Endodermal cell (in vitro differentiated cells): ENCODE data around the gene RELL1. TPM values are rescaled to one million over a fixed set of nuclear protein-coding genes. Genes with fewer than 3 reads are reported as not detected.

Source experiments
- DNase-seq: peaks from one replicate; pipeline ENCODE4 v3.0.0-alpha.2; 2017
- H3K27ac ChIP-seq: 2 replicates; pipeline ENCODE4 v1.5.1; 2013; ENCODE audit warnings: mild to moderate bottlenecking, low read depth, low read length, moderate library complexity
- H3K27me3 ChIP-seq: 2 replicates; pipeline ENCODE4 v1.6.1; 2013; ENCODE audit warnings: mild to moderate bottlenecking, low read length, moderate library complexity; ENCODE audit not compliant: insufficient read depth, control insufficient read depth, poor library complexity, severe bottlenecking
- H3K36me3 ChIP-seq: 2 replicates; pipeline ENCODE4 v1.7.0; 2013; ENCODE audit warnings: mild to moderate bottlenecking, low read length, moderate library complexity; ENCODE audit not compliant: control insufficient read depth, insufficient read depth
- H3K4me1 ChIP-seq: one replicate; pipeline ENCODE4 v1.7.0; 2013; ENCODE audit warnings: low read length; ENCODE audit not compliant: control insufficient read depth, insufficient read depth
- H3K4me3 ChIP-seq: 2 replicates; pipeline ENCODE4 v1.5.1; 2013; ENCODE audit warnings: mild to moderate bottlenecking, low read length, moderate library complexity
- H3K9ac ChIP-seq: 2 replicates; pipeline ENCODE4 v1.6.1; 2013; ENCODE audit warnings: mild to moderate bottlenecking, low read length, moderate library complexity; ENCODE audit not compliant: poor library complexity, severe bottlenecking; ENCODE audit errors: extremely low read depth
- H3K9me3 ChIP-seq: 2 replicates; pipeline ENCODE4 v1.6.1; 2013; ENCODE audit warnings: mild to moderate bottlenecking, low read length, moderate library complexity; ENCODE audit not compliant: control insufficient read depth
- H3K27ac Mint-ChIP-seq: 2 replicates; pipeline ENCODE4 v1.8.0; 2020; ENCODE audit warnings: mixed read lengths
- H3K27me3 Mint-ChIP-seq: 2 replicates; pipeline ENCODE4 v1.8.0; 2021; ENCODE audit warnings: mild to moderate bottlenecking, mixed read lengths; ENCODE audit not compliant: insufficient read depth
- H3K36me3 Mint-ChIP-seq: 2 replicates; pipeline ENCODE4 v1.8.0; 2020; ENCODE audit warnings: low read depth, mixed read lengths
- H3K4me1 Mint-ChIP-seq: 2 replicates; pipeline ENCODE4 v1.8.0; 2020; ENCODE audit warnings: mixed read lengths
- H3K4me3 Mint-ChIP-seq: 2 replicates; pipeline ENCODE4 v1.8.0; 2020; ENCODE audit warnings: mild to moderate bottlenecking, moderate library complexity, mixed read lengths
- H3K9me3 Mint-ChIP-seq: 2 replicates; pipeline ENCODE4 v1.8.0; 2020; ENCODE audit warnings: mild to moderate bottlenecking, mixed read lengths
- WGBS, 2 experiments: methylation state at CpG; one replicate each; pipeline versions ENCODE4 v1.1.5 to v1.1.7; 2013; ENCODE audit warnings: missing lambda C conversion rate in 2 of 2, mixed read lengths in 1 of 2; ENCODE audit not compliant: insufficient coverage in 1 of 2, insufficient read length in 1 of 2; 5-methylcytosine and 5-hydroxymethylcytosine counted together
- total RNA-seq, 2 donors: library from RNA; stranded (reverse); fragmentation: NEBNext Ultra II Directional in 1 of 2; extraction: Animal tissue kit (Norgen Biotek cat#: 25700) in 1 of 2; gene quantifications; 2 replicates in 1 of 2; 3 replicates in 1 of 2; pipeline ENCODE4 v1.2.1, GENCODE V29; 2021
- TF ChIP-seq, protein P1 (sequence below): fragments of 200-600 bp; sonication (generic); conservative IDR thresholded peaks from 2 replicates; pipeline ENCODE4 v1.5.0; 2021; ENCODE audit warnings: antibody characterized with exemption, mild to moderate bottlenecking

RELL1 gene
- total RNA-seq, 2 donors from 2014 or later, result 12.1 to 12.3 TPM

DNA sequence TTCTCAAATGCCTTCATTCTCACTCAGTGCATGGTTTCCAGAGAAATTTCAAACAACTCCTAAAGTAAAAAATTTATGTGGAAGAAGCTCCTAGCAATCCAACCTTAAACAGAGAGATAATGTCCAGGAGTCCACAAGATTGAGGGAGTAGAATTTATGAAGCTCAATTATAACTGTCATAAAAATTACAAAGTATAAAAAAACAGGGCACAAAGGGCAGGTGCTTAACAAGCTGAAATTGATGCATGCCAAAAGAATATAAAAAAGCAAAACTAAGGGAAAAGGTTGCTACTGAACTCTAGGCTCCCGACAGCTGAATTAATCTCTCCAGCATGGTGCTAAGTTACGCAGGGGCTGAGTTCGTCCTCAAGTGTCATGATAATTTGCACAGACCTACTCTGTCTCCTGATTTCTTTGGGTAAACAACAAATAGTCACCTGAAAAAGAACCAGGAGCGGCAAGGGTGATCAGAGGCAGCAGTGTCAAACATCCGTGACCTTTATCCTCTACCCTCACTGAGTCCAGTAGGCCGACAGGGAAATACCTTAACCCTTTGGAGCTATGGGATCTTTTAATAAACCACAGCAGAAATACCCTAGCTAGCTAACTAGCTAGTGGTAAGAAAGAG is 47.2 kb upstream of the RELL1 start:
- no peaks in the 10 kb centered on the region for H3K36me3 Mint-ChIP-seq

DNA sequence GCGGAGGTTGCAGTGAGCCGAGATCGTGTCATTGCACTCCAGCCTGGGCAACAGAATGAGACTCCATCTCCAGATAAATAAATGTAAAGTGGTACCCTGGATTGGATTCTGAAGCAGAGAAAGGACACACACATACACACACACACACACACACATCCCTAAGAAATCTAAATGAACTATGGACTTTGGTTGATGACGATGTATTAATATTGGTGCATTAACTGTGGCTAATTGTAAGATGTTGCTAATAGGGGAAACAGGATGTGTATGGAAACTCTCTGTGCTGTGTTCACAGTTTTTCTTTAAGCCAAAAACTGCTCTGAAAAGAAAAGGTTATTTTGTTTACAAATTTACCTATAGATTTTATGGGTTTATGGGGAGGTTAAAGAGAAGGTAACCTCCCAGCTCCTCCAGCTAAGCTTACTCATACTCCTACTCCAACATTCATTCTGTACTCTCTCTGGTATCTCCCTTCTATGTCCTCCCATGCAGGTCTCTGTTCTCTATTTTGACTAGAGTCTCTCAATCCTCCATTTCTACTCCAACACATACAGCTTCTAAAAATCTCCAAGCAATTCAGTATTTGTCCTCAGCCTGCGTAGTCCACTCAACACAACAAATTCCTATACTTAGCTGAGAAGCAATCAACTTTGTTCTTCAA is 46.5 kb upstream of the RELL1 start:
- H3K27ac Mint-ChIP-seq, result no peak overlapping the region
- DNase-seq, result no peak
- H3K36me3 Mint-ChIP-seq, result no peaks in the 10 kb centered on the region
- Histone ChIP-seq H3K27ac (no peak overlapping the region), H3K9ac (no peak overlapping the region), H3K9me3 (no peaks in the 10 kb centered on the region), H3K36me3 (no peaks in the 10 kb centered on the region), H3K27me3 (no peaks in the 10 kb centered on the region), H3K4me3 (no peak overlapping the region), H3K4me1 (no peaks in the 10 kb centered on the region)
- H3K4me1 Mint-ChIP-seq, result peaks cover 8% of the 10 kb centered on the region
- H3K27me3 Mint-ChIP-seq, result no peaks in the 10 kb centered on the region
- TF ChIP-seq, protein P1, sequence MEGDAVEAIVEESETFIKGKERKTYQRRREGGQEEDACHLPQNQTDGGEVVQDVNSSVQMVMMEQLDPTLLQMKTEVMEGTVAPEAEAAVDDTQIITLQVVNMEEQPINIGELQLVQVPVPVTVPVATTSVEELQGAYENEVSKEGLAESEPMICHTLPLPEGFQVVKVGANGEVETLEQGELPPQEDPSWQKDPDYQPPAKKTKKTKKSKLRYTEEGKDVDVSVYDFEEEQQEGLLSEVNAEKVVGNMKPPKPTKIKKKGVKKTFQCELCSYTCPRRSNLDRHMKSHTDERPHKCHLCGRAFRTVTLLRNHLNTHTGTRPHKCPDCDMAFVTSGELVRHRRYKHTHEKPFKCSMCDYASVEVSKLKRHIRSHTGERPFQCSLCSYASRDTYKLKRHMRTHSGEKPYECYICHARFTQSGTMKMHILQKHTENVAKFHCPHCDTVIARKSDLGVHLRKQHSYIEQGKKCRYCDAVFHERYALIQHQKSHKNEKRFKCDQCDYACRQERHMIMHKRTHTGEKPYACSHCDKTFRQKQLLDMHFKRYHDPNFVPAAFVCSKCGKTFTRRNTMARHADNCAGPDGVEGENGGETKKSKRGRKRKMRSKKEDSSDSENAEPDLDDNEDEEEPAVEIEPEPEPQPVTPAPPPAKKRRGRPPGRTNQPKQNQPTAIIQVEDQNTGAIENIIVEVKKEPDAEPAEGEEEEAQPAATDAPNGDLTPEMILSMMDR, result no peak
- 90 to 95% methylated on average over 4 to 5 of the region's 5 CpGs for WGBS, 2 experiments
- no peak overlapping the region for H3K4me3 Mint-ChIP-seq
- H3K9me3 Mint-ChIP-seq, result no peaks in the 10 kb centered on the region

More for the DNA sequence above, 47.2 kb upstream of the RELL1 start:
- no peaks in the 10 kb centered on the region for H3K9me3 Mint-ChIP-seq
- H3K27me3 Mint-ChIP-seq, result no peaks in the 10 kb centered on the region
- no peaks in the 10 kb centered on the region for H3K36me3 ChIP-seq
- H3K4me1 Mint-ChIP-seq, result peaks cover 8% of the 10 kb centered on the region
- no peak overlapping the region for H3K27ac Mint-ChIP-seq
- no peak overlapping the region for H3K9ac ChIP-seq
- WGBS, 2 experiments, result 87 to 89% methylated on average over 3 to 6 of the region's 6 CpGs
- TF ChIP-seq, protein P1, result no peak
- H3K4me1 ChIP-seq, result no peaks in the 10 kb centered on the region
- H3K4me3 Mint-ChIP-seq, result no peak overlapping the region
- H3K4me3 ChIP-seq, result no peak overlapping the region
- H3K27me3 ChIP-seq, result no peaks in the 10 kb centered on the region
- no peaks in the 10 kb centered on the region for H3K9me3 ChIP-seq
- no peak overlapping the region for H3K27ac ChIP-seq
- no peak for DNase-seq

DNA sequence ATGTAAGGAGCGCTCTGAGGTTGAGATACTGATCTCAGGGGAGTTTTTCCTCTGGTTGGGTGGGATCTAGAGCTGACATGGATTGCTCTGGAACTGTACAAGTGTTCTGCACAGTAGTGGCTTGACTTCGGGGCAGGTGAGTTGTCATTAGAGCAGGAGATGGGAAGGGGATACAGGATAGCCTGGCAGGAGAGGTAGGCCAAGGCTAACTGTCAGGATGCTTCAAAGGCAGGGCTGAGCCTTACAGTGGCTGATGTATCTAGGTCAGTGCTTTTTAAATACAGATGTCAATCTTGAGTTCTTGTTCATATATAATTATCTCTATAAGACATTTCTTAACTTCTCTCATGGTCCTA is 43.5 kb upstream of the RELL1 start:
- H3K4me3 ChIP-seq, result no peak overlapping the region
- Mint-ChIP-seq H3K4me1 (peaks cover 8% of the 10 kb centered on the region), H3K36me3 (no peaks in the 10 kb centered on the region), H3K4me3 (no peak overlapping the region), H3K27ac (no peak overlapping the region), H3K9me3 (no peaks in the 10 kb centered on the region), H3K27me3 (no peaks in the 10 kb centered on the region)
- no peak overlapping the region for H3K9ac ChIP-seq
- peak overlapping the region; percentile 76 for H3K27ac ChIP-seq
- no peak for DNase-seq
- H3K27me3 ChIP-seq, result no peaks in the 10 kb centered on the region
- TF ChIP-seq, protein P1, result no peak
- H3K36me3 ChIP-seq, result no peaks in the 10 kb centered on the region
- no peaks in the 10 kb centered on the region for H3K4me1 ChIP-seq
- 57 to 60% methylated on average over 2 of the region's 2 CpGs for WGBS, 2 experiments
- no peaks in the 10 kb centered on the region for H3K9me3 ChIP-seq
